ENCODE data around the gene ANKRD65.

GRCh38 chr1:1462318-1462966 lies 41.4 kb upstream of the ANKRD65 start:
- TF ChIP-seq, protein P1, sequence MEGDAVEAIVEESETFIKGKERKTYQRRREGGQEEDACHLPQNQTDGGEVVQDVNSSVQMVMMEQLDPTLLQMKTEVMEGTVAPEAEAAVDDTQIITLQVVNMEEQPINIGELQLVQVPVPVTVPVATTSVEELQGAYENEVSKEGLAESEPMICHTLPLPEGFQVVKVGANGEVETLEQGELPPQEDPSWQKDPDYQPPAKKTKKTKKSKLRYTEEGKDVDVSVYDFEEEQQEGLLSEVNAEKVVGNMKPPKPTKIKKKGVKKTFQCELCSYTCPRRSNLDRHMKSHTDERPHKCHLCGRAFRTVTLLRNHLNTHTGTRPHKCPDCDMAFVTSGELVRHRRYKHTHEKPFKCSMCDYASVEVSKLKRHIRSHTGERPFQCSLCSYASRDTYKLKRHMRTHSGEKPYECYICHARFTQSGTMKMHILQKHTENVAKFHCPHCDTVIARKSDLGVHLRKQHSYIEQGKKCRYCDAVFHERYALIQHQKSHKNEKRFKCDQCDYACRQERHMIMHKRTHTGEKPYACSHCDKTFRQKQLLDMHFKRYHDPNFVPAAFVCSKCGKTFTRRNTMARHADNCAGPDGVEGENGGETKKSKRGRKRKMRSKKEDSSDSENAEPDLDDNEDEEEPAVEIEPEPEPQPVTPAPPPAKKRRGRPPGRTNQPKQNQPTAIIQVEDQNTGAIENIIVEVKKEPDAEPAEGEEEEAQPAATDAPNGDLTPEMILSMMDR (conservative IDR thresholded peaks at IDR 0.05) = no peak
- TF ChIP-seq ZFX (IDR thresholded peaks at IDR 0.05) = no peak
